WTC11 (cell line): Measurements from ENCODE around the gene PPP2R2C.

ENCODE experiments used
- ATF1 ChIP-seq: sonication (generic); formaldehyde crosslinking; IDR thresholded peaks from 2 replicates; pipeline ENCODE4 v1.8.1; 2023; ENCODE audit warnings: mild to moderate bottlenecking, moderate library complexity, missing genetic modification reagents
- ESRRA ChIP-seq: sonication (generic); formaldehyde crosslinking; IDR thresholded peaks from 2 replicates; pipeline ENCODE4 v1.8.1; 2022; ENCODE audit warnings: mild to moderate bottlenecking, missing genetic modification reagents, borderline replicate concordance
- JAZF1 ChIP-seq: fragments of 250-450 bp; sonication (Bioruptor Pico); IDR thresholded peaks from 2 replicates; pipeline ENCODE4 v1.9.0; 2021; ENCODE audit warnings: moderate library complexity, mild to moderate bottlenecking, inconsistent platforms
- TF ChIP-seq, protein P1 (sequence below): sonication (generic); formaldehyde crosslinking; IDR thresholded peaks from 2 replicates; pipeline ENCODE4 v1.8.1; 2023; ENCODE audit warnings: mild to moderate bottlenecking, missing genetic modification reagents, moderate library complexity
- TF ChIP-seq, protein P2 (sequence below): sonication (generic); formaldehyde crosslinking; conservative IDR thresholded peaks from 2 replicates; pipeline ENCODE4 v1.8.1; 2022; ENCODE audit warnings: mild to moderate bottlenecking, missing genetic modification reagents
- TF ChIP-seq, protein P3 (sequence below): fragments of 200-600 bp; IDR thresholded peaks from 2 replicates; pipeline ENCODE4 v1.8.0; 2022; ENCODE audit warnings: antibody characterized with exemption

DNA sequence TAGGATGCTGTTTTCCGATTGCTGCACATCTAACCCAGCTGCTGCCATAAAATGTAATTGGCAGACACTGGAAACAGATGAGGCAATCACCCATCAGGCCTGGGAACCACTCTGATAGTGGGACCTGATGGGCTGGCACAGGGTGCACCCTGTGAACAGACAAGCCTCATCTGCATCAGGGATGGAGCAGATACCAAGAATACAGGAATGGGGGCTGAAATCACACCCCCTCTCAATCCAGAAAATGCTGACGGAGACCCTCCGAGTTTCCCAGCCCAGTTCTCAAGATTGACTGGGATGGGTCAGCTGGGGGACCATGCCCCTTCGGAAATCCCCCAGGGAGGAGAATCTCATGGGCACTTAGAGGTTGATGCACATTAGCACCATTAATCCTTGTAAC, 28.8 kb upstream of the PPP2R2C start:
- TF ChIP-seq, protein P1, sequence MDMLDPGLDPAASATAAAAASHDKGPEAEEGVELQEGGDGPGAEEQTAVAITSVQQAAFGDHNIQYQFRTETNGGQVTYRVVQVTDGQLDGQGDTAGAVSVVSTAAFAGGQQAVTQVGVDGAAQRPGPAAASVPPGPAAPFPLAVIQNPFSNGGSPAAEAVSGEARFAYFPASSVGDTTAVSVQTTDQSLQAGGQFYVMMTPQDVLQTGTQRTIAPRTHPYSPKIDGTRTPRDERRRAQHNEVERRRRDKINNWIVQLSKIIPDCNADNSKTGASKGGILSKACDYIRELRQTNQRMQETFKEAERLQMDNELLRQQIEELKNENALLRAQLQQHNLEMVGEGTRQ = no peak
- TF ChIP-seq, protein P2, sequence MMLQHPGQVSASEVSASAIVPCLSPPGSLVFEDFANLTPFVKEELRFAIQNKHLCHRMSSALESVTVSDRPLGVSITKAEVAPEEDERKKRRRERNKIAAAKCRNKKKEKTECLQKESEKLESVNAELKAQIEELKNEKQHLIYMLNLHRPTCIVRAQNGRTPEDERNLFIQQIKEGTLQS (CRISPR knock-in tag) = no peak
- TF ChIP-seq ESRRA = no peak
- TF ChIP-seq, protein P3, sequence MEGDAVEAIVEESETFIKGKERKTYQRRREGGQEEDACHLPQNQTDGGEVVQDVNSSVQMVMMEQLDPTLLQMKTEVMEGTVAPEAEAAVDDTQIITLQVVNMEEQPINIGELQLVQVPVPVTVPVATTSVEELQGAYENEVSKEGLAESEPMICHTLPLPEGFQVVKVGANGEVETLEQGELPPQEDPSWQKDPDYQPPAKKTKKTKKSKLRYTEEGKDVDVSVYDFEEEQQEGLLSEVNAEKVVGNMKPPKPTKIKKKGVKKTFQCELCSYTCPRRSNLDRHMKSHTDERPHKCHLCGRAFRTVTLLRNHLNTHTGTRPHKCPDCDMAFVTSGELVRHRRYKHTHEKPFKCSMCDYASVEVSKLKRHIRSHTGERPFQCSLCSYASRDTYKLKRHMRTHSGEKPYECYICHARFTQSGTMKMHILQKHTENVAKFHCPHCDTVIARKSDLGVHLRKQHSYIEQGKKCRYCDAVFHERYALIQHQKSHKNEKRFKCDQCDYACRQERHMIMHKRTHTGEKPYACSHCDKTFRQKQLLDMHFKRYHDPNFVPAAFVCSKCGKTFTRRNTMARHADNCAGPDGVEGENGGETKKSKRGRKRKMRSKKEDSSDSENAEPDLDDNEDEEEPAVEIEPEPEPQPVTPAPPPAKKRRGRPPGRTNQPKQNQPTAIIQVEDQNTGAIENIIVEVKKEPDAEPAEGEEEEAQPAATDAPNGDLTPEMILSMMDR = no peak
- TF ChIP-seq ATF1 = no peak
- TF ChIP-seq JAZF1 (CRISPR knock-in tag) = no peak
